NCI-H2227 (cell line): Measurements from ENCODE around the gene ATXN7L1.
A peak's percentile ranks its signal among the peaks of the same experiment; 100 is the strongest.
"Not testable (repeated sequence)": the region's sequence is repeated elsewhere in the genome, so short reads cannot be mapped to it uniquely, and the experiment has no call there.

Source experiments
- DNase-seq: peaks from one replicate; lab custom pipeline; 2025; ENCODE audit not compliant: unreplicated experiment; lab: John Stamatoyannopoulos, UW

ATXN7L1 gene

DNA sequence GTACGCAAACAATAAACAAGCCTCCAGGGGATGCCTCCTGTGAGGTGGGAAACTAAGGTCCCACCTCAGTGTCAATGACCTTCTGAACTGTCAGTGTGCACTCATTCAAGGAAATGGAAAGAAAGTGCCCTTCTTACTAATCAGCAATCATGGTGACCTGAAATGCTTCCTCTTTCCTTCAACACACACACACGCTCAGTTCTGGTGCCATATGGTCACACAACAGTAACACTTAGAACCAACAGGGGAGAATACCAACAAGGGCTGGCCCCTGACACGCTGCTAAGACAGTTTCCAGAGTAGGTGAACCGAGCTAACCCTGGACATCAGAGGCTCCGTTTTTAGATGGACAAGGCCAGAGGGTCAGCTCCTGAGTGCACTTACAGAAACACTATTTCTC, 253.0 kb downstream of the ATXN7L1 start:
- DNase-seq, result no peak

DNA sequence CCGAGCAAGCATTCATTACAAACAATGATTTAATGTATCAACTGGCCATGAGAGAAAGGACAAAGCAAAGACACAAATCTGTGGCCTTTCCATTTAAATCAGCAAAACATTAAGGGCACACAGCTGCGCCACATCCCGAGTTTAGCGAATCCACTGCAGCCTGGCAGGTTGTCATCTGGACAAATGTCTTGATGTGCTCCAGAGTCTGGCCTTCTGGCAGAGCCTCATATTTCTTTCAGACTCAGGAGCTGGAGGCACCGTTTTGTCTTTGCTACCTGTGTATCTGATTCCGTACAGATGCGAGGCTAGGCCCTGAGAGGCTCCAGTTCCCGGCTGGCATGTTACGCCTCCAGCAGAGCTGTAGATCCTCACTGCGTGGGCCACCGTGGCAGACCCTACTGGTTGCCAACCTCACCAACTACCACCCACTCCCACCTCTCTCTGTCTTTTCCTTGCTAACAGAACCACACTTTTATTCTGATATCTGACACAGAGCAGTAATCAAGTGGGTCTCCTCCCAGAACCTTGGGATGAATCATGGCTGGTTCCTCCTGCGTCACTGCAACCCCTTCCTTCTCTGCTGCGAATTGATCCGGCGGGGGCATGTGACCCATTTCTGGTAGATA, 254.2 kb downstream of the ATXN7L1 start:
- DNase-seq, result no peak

DNA sequence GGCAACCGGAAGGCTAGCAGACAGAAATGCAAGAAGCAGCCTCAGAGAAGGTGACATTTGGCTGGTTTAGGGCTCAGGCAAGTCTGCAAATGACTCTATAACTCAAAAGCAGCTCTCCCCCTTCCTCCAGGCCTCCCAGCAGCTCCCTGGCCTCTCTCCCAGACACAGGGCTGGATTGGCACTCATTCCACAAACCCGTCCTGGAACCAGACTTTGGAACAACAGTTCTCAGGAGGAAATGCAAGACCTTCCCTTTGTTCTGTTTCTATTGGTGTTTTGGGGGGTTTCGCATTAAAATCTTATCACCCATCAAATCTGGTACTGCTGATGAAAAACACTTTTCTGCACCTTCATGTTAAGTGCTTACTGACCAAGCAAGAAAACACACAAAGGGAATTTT, 254.8 kb downstream of the ATXN7L1 start:
- DNase-seq, result no peak

DNA sequence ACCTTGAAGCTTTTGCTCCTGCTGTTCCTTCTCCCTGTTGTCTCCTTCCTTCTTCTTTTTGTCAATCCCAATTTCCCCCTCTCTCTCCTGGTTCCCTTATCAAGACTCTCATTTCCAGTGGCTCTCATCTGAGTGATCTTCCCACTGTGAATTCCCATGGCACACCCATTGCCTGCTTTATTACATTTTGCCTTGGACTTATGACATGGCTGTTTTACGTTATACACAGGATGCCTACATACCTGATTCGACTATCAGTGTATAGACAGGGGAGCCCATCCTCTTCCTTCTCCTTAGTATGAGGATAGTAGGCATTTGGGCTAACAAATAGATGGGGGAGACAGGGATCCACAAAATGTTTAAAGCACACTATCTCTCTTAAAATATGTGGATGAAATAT, 255.2 kb downstream of the ATXN7L1 start:
- DNase-seq, result no peak

- no peak for DNase-seq
Measured at GRCh38 chr7:105619590-105619989, 256.8 kb downstream of the ATXN7L1 start.

GRCh38 chr7:105618016-105618296, 258.4 kb downstream of the ATXN7L1 start:
- no peak for DNase-seq

- no peak for DNase-seq
Measured at GRCh38 chr7:105617280-105618015, 259.0 kb downstream of the ATXN7L1 start.

- DNase-seq, result no peak
Measured at GRCh38 chr7:105614341-105614840, 262.0 kb downstream of the ATXN7L1 start.

- no peak for DNase-seq
Measured at GRCh38 chr7:105613611-105614330, 262.6 kb downstream of the ATXN7L1 start.

DNA sequence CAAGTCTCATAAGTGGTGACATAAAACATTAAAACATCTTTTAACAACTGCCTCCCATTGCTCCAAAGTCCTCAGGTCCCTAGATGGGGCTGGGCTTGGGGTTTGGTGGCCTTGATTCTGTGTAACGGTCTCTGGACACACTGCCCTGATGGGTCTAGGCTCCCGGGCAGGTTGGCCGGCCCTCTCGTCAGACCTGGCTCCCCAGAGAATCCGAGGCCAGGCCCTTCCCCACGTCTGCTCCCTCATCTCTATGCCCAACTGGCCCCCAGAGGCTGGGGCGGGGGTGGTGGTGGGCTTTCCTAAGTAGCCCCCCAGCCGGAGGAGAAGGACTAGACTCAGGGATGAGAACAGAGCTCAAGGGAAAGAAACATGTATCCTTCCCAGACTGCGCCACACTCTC, 263.6 kb downstream of the ATXN7L1 start:
- no peak for DNase-seq

- DNase-seq, result no peak
Measured at GRCh38 chr7:105611856-105612775, 264.3 kb downstream of the ATXN7L1 start.

DNA sequence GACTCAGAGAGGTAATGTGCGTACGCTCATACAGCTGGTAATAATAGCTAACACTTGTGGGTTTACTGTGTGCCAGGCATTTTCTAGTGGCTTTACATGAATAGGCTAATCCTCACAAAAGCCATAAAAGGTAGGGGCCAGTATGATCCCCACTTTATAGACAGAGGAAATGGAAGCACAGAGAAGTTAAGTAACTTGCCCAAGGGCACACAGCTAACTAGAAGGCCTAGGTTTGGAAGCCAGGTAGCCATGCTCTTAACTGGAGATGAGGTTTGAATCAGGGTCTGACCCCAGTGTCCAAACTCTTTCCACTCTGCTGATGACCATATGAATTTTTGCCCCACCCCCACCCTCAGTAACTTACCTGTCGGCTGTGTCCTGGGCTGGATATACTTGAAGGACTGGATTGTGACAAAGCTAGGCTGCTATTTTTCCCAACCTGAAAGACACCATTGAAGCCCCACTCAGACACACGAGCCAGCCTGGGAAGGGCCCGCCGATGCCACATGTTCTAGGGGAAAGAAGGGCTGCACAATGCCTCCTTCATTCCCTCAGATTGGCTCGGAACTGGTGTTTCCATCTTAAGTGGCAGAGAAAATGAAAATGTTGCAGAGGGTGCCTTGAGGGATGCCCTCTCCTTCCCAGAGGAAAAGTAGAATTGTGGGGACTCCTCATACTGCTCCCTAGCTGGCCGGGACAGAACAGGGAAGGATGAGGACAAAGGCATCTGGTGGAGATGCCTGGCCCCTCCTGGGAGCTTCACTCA, 266.1 kb downstream of the ATXN7L1 start:
- DNase-seq, result no peak

DNA sequence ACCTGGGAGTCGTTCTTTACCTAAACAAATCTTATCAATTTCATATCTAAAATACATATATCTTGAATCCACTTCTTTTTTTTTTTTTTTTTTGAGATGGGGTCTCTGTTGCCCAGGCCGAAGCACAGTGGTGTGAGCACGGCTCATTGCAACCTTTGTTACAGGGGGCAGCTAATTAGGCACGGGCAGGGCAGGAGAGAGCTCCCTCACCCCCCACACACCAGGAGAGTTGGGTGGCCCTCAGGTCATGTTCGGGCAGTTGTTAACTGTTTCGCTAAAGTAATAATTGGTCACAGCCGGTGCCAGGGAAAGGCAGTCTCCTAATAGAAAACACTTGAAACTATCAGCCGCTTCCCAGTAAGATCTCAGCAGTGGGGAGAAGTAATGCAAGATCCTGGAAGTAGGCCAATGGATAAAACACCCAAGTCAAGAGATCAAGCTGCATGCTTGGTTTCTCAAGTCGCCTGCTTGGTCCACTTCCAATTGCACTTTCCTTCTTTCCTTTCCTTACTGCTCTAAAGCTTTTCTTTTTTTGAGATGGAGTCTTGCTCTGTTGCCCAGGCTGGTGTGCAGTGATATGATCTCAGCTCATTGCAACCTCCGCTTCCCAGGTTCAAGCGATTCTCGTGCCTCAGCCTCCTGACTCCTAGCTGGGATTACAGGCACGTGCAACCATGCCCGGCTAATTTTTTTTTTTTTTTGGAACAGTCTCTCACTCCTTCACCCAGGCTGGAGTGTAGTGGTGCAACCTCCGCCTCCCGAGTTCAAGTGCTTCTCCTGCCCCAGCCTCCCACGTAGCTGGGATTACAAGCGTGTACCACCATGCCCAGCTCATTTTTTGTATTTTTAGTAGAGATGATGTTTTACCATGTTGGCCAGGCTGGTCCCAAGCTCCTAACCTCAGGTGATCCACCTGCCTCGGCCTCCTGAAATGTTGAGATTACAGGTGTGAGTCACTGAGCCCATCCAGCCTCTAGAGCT, 273.8 kb downstream of the ATXN7L1 start:
- DNase-seq, result no peak

DNA sequence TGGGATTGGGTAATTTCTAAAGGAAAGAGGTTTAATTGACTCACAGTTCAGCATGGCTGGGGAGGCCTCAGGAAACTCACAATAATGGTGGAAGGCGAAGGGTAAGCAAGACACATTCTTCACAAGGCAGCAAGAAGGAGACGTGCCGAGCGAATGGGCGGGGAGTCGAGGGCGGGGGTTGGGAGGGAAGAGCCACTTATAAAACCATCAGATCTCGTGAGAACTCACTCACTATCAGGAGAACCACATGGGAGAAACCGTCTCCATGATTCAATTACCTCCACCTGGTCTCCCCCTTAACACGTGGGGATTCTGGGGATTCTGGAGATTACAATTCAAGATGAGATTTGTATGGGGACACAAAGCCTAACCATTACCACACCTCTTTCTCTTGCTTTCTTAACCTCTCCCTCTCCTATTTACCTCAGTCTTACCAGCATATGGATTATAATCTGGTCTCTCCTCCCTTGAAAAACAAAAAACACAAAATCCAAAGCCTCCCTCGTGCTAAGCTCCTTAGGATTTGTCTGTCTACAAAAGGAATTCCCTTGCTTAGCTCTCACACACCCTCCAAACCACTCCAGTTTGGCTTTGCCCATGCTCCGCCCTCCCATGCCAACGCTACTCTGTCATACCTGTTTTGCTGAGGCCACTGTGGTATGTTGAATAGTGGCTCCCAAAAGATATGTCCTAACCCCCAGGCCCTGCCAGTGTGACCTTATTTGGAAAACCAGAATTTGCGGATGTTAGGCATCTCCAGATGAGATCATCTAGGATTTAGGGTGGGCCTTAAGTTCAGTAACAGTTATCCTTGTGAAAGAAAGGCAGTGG, 275.5 kb downstream of the ATXN7L1 start:
- DNase-seq, result no peak

DNA sequence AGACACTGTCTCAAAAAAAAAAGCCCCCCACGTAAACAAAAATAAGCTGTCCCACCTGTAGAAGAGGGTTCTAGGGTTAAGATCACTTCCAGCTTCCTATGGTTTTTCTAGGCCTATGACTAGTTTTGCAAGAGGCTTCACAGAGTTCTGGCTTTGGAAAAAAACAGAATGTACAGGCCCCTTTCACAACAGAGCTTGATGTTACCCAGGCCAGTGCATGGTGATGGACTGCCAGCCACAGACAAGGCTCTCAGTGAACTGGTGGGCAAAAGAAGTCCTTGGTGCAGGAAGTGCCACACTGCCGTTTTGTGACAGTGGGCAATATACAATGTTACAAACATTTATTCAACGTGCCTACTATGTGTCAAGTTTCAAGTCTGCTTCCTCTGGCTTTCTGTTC, 276.8 kb downstream of the ATXN7L1 start:
- no peak for DNase-seq

DNA sequence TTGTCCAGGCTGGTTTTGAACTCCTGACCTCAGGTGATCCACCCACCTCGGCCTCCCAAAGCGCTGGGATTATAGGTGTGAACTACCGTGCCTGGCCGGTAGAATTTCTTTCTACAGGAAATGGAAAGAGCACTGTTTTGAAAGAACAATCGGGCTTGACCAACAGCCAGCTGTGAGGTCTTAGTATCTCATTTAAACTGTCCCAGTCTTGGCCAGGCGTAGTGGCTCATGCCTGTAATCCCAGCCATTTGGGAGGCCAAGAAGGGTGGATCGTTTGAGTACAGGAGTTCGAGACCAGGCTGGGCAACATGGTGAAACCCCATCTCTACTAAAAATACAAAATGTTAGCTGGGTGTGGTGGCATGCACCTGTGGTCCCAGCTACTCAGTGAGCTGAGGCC, 277.3 kb downstream of the ATXN7L1 start:
- DNase-seq, result not testable (repeated sequence)

DNA sequence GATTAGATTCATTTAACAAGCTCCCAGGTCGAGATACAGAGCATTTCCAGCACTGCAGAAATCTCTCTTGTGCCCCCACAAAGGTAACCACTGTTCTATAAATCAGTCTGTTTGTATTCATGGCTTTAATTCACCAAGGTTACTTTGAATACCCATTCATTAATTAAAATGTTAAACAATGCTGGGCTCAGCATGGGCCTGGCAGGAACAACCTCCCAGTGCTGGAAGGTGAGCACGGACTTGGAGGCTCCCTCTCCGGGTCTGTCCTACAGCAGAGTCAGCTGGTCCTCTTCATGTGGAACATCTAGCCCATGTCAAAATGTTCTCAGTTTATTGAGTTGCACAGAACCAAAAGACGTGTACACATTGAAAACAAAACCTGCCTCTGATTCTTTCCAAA, 279.5 kb downstream of the ATXN7L1 start:
- no peak for DNase-seq

GRCh38 chr7:105594034-105594433, 282.4 kb downstream of the ATXN7L1 start:
- DNase-seq, result peak; percentile 21
